Pancreas (tissue), 10 donors: Measurements from ENCODE around the gene APBB1IP. TPM values are rescaled to one million over a fixed set of nuclear protein-coding genes. Genes with fewer than 3 reads are reported as not detected.

ENCODE experiments used
- ATAC-seq, 4 donors: fragments of 200-7000 bp; cut with Tn5 transposase; one replicate each; pipeline versions ENCODE4 v1.8.0 to v1.9.1; 2020; ENCODE audit warnings: mild to moderate bottlenecking in 4 of 4, moderate library complexity in 4 of 4
- DNase-seq, 6 donors: peaks; one replicate each; pipeline ENCODE4 v3.0.0-alpha.2; 2020
- FAIRE-seq: peaks from 2 replicates; lab custom pipeline; 2012; peaks lifted over from hg19 to GRCh38; lab: Jason Lieb, UNC
- H3K27ac ChIP-seq, 4 donors: fragments of 200-600 bp; sonication (generic); 1 replicate in 3 of 4; 2 replicates in 1 of 4; pipeline versions ENCODE4 v1.5.0 to v1.8.0; 2020
- H3K27me3 ChIP-seq, 4 donors: fragments of 200-600 bp; one replicate each; pipeline ENCODE4 v1.8.0; 2021
- H3K36me3 ChIP-seq, 3 donors: fragments of 200-600 bp; sonication (generic) in 1 of 3; one replicate each; pipeline versions ENCODE4 v1.5.0 to v1.8.0; 2020 to 2021
- H3K4me1 ChIP-seq, 3 donors: fragments of 200-600 bp; one replicate each; pipeline ENCODE4 v1.8.0; 2021
- H3K4me3 ChIP-seq, 4 donors: fragments of 200-600 bp; sonication (generic) in 2 of 4; one replicate each; pipeline versions ENCODE4 v1.5.0 to v1.8.0; 2020 to 2021
- H3K9me3 ChIP-seq, 4 donors: fragments of 200-600 bp; one replicate each; pipeline ENCODE4 v1.8.0; 2021
- CTCF ChIP-seq, 4 donors: fragments of 200-600 bp; sonication (generic) in 3 of 4; IDR thresholded peaks; one replicate each; pipeline versions ENCODE4 v1.5.0 to v1.8.0; 2021; ENCODE audit warnings: antibody characterized with exemption in 4 of 4
- WGBS, 2 donors: extraction: QIAGEN DNeasy Blood & Tissue Kit; methylation state at CpG; one replicate each; pipeline ENCODE4 v1.1.7; 2013; 5-methylcytosine and 5-hydroxymethylcytosine counted together
- intact Hi-C, 3 donors: fragments of 100-400 bp; cut with DNase I; formaldehyde crosslinking; loops; one replicate each; pipeline versions ENCODE4 v1.11.1 to v1.14.2; 2022
- polyA plus RNA-seq, 2 donors: library from polyadenylated mRNA; stranded (reverse); fragments of 200-250 nt; gene quantifications; one replicate each; pipeline ENCODE4 v1.2.3, GENCODE V29; 2013
- total RNA-seq, 6 donors: library from RNA; stranded (reverse); fragmentation: NEBNext Ultra II Directional in 4 of 6; extraction: Animal tissue kit (Norgen Biotek cat#: 25700) in 4 of 6; gene quantifications; one replicate each; pipeline versions ENCODE4 v1.2.1 to v1.2.4, GENCODE V29; 2021 to 2023
- donor health status: healthy with polysubstance abuse.
- donor health status: DM: no; HTN: no; CAD: no; lungs with moderate emphysema.
- donor health status: DM: no; HTN: no; CAD: no.
- donor health status: control.
- donor health status: control.
- donor health status: Bipolar disorder and iron deficiency.
- donor health status: DM: yes; HTN: yes; CAD: no.
- donor health status: DM: no; HTN: no; CAD: no.
- donor health status: DM: no; HTN: no; CAD: no.
- donor health status: DM: yes; HTN: yes; CAD: no.

APBB1IP gene
- total and polyA plus RNA-seq, 8 donors = 0.93 to 12.3 (median 2.2) TPM

DNA sequence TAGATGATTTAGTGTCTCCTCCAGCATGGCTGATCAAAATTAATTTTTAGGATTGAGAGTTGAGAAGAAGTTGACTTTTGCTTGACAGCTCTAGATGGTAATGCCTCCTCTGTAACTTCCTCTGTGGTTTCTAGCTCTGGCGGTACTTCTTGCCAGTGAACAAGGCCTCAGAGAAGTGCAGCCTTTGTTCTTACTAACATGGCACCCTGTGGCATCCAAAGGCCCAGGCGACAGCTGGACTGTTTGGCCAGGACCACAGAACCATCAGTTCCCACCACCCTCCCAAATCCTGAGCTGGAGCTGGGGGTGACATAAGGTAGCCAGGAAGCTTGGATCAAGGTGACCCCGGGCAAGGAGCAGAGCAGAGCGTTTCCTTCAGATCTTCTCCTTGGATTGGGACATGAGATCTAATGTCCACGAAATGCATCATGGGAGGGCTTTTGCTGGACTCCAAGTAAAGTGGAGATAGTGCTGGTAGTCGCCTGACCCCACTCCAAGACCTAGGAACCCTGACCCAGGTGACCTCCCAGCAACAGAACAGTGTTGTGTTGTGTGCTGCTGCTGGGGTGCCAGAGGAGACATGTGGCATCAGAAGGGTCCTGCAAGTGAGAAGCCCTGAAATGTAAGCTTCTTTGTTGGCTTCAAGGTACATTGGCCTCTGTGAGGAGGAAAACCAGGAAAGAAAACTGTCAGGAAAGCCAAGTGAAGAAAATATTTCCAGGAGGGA is 41.8 kb downstream of the APBB1IP start:
- Histone ChIP-seq H3K27me3 (no peaks in the 10 kb centered on the region), H3K4me1 (peaks cover 0 to 6% (median 5%) of the 10 kb centered on the region in 3 donors), H3K4me3 (no peak overlapping the region), H3K9me3 (no peaks in the 10 kb centered on the region), H3K36me3 (no peaks in the 10 kb centered on the region), H3K27ac (no peak overlapping the region)
- intact Hi-C loops = no loop called here
- FAIRE-seq = no peak
- ATAC-seq = peak in 1 of 4 donors; percentile 44
- no peak for DNase-seq
- 70 to 80% methylated on average over 6 of the region's 6 CpGs for WGBS, 2 donors
- TF ChIP-seq CTCF (IDR thresholded peaks at IDR 0.05) = no peak

- Histone ChIP-seq H3K27me3 (no peaks in the 10 kb centered on the region), H3K27ac (no peak overlapping the region), H3K36me3 (no peaks in the 10 kb centered on the region), H3K9me3 (no peaks in the 10 kb centered on the region), H3K4me1 (peaks cover 8 to 18% (median 12%) of the 10 kb centered on the region in 3 donors), H3K4me3 (no peak overlapping the region)
- no peak for TF ChIP-seq CTCF (IDR thresholded peaks at IDR 0.05)
- FAIRE-seq (no peak), ATAC-seq (no peak), DNase-seq (no peak)
- intact Hi-C loops = no loop called here
- 91 to 92% methylated on average over 2 of the region's 2 CpGs for WGBS, 2 donors
Observed at GRCh38 chr10:26481315-26481692, 43.2 kb downstream of the APBB1IP start.

- Histone ChIP-seq H3K4me1 (peaks cover 8 to 18% (median 12%) of the 10 kb centered on the region in 3 donors), H3K36me3 (no peaks in the 10 kb centered on the region), H3K27me3 (no peaks in the 10 kb centered on the region), H3K27ac (no peak overlapping the region), H3K4me3 (no peak overlapping the region), H3K9me3 (no peaks in the 10 kb centered on the region)
- WGBS, 2 donors = 76 to 80% methylated on average over 8 of the region's 8 CpGs
- peak in 2 of 4 donors; percentile 47 to 51 for ATAC-seq
- DNase-seq = no peak
- no peak for TF ChIP-seq CTCF (IDR thresholded peaks at IDR 0.05)
- no peak for FAIRE-seq
- intact Hi-C loops = no loop called here
Observed at GRCh38 chr10:26481914-26482550, 43.9 kb downstream of the APBB1IP start.

DNA sequence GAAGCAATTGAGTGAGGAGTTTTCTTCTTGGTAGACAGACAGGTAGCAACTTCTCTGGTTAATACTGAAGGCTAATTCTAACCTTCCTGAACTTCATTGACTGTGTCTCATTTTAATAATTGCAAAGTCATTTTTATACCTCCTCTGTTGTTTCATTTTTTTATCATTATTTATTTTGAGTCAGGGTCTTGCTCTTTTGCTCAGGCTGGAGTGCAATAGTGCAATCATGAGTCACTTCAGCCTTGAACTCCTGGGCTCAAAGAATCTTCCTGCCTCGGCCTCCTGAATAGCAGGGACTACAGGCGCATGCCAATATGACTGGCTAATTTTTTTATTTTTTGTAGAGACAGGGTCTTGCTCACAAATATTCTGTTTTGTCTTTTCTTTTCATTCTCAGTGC is 45.4 kb downstream of the APBB1IP start:
- peaks cover 8 to 18% (median 12%) of the 10 kb centered on the region in 3 donors for H3K4me1 ChIP-seq
- DNase-seq (no peak), FAIRE-seq (no peak), ATAC-seq (no peak)
- H3K36me3 ChIP-seq = no peaks in the 10 kb centered on the region
- no peak for TF ChIP-seq CTCF (IDR thresholded peaks at IDR 0.05)
- no peaks in the 10 kb centered on the region for H3K27me3 ChIP-seq
- no peak overlapping the region for H3K27ac ChIP-seq
- H3K4me3 ChIP-seq = no peak overlapping the region
- WGBS, 2 donors = 84 to 85% methylated on average over 2 of the region's 2 CpGs
- intact Hi-C loops = no loop called here
- no peaks in the 10 kb centered on the region for H3K9me3 ChIP-seq
